HepG2 (cell line): ENCODE data around the gene ABTB2. TPM values are rescaled to one million over a fixed set of nuclear protein-coding genes. Genes with fewer than 3 reads are reported as not detected.

Source experiments
- AKAP8 ChIP-seq: sonication (generic); formaldehyde crosslinking; IDR thresholded peaks from 2 replicates; pipeline ENCODE4 v1.5.1; 2020; ENCODE audit warnings: mild to moderate bottlenecking, missing genetic modification reagents
- CENPBD1 ChIP-seq: sonication (generic); formaldehyde crosslinking; IDR thresholded peaks from 2 replicates; pipeline ENCODE4 v1.8.0; 2022; ENCODE audit warnings: missing genetic modification reagents, low read depth, mild to moderate bottlenecking, borderline replicate concordance
- EED ChIP-seq: sonication (generic); formaldehyde crosslinking; IDR thresholded peaks from 2 replicates; pipeline ENCODE4 v1.5.0; 2020; ENCODE audit warnings: mild to moderate bottlenecking, missing genetic modification reagents
- FOXK1 ChIP-seq: sonication (generic); formaldehyde crosslinking; IDR thresholded peaks from 2 replicates; pipeline ENCODE4 v1.4.0; 2020; ENCODE audit warnings: low read depth, missing genetic modification reagents, borderline replicate concordance
- IKZF5 ChIP-seq: IDR thresholded peaks from 2 replicates; pipeline ENCODE4 v1.6.1; 2018; ENCODE audit warnings: missing genetic modification reagents, mild to moderate bottlenecking, missing compliant biosample characterization
- KLF12 ChIP-seq: sonication (generic); formaldehyde crosslinking; IDR thresholded peaks from 2 replicates; pipeline ENCODE4 v1.4.0; 2020; ENCODE audit warnings: missing genetic modification reagents, borderline replicate concordance
- NR0B2 ChIP-seq: sonication (generic); formaldehyde crosslinking; IDR thresholded peaks from 2 replicates; pipeline ENCODE4 v1.4.0; 2020; ENCODE audit warnings: mild to moderate bottlenecking, missing genetic modification reagents
- RBAK ChIP-seq: sonication (generic); formaldehyde crosslinking; IDR thresholded peaks from 2 replicates; pipeline ENCODE4 v1.5.1; 2020; ENCODE audit warnings: mild to moderate bottlenecking, missing genetic modification reagents
- SKI ChIP-seq: fragments of 450-650 bp; IDR thresholded peaks from one replicate; pipeline ENCODE4 v1.6.1; 2018; ENCODE audit warnings: mild to moderate bottlenecking; ENCODE audit not compliant: partially characterized antibody
- SKIL ChIP-seq: sonication (generic); formaldehyde crosslinking; IDR thresholded peaks from 2 replicates; pipeline ENCODE4 v1.8.0; 2022; ENCODE audit warnings: missing genetic modification reagents, mild to moderate bottlenecking, moderate library complexity, borderline replicate concordance
- SNAPC5 ChIP-seq: sonication (generic); formaldehyde crosslinking; IDR thresholded peaks from 2 replicates; pipeline ENCODE4 v1.8.1; 2023; ENCODE audit warnings: mild to moderate bottlenecking, missing genetic modification reagents, borderline replicate concordance
- TEAD3 ChIP-seq: optimal IDR thresholded peaks from 2 replicates; pipeline ENCODE3; 2016; ENCODE audit warnings: borderline replicate concordance
- ZBTB33 ChIP-seq: sonication (generic); formaldehyde crosslinking; IDR thresholded peaks from 2 replicates; pipeline ENCODE4 v1.4.0; 2020; ENCODE audit warnings: missing genetic modification reagents
- ZNF280B ChIP-seq: sonication (generic); formaldehyde crosslinking; IDR thresholded peaks from 2 replicates; pipeline ENCODE4 v1.5.0; 2020; ENCODE audit warnings: missing genetic modification reagents, mild to moderate bottlenecking, borderline replicate concordance
- ZNF383 ChIP-seq: sonication (generic); formaldehyde crosslinking; IDR thresholded peaks from 2 replicates; pipeline ENCODE4 v1.4.0; 2020; ENCODE audit warnings: missing genetic modification reagents, mild to moderate bottlenecking, borderline replicate concordance
- ZNF709 ChIP-seq: sonication (generic); formaldehyde crosslinking; IDR thresholded peaks from 2 replicates; pipeline ENCODE4 v1.5.0; 2020; ENCODE audit warnings: mild to moderate bottlenecking, missing genetic modification reagents
- ZNF850 ChIP-seq: sonication (generic); formaldehyde crosslinking; conservative IDR thresholded peaks from 2 replicates; pipeline ENCODE4 v1.9.0; 2021; ENCODE audit warnings: mild to moderate bottlenecking, missing genetic modification reagents
- polyA plus RNA-seq, 8 experiments: library from polyadenylated mRNA; depleted of rRNA in 3 of 8; stranded (reverse) in 7 of 8; unstranded in 1 of 8; fragments of >200 nt; fragmentation: Illumina TruSeq in 4 of 8; extraction: Trizol in 4 of 8; gene quantifications; 2 replicates each; pipeline versions ENCODE4 v1.2.1 to v1.2.3, GENCODE V29; 2011 to 2016; ENCODE audit warnings: low read depth in 4 of 8, missing spikeins in 1 of 8, mixed read lengths in 1 of 8; ENCODE audit not compliant: insufficient read depth in 1 of 8
- total RNA-seq, 5 experiments: library from RNA; depleted of rRNA; stranded (reverse); fragments of >200 nt; fragmentation: Illumina TruSeq; extraction: Trizol; gene quantifications; 2 replicates each; pipeline ENCODE4 v1.2.3, GENCODE V29; 2016; ENCODE audit warnings: low read depth in 1 of 5
- TF ChIP-seq, protein P1 (sequence below): sonication (generic); formaldehyde crosslinking; IDR thresholded peaks from 2 replicates; pipeline ENCODE4 v1.8.0; 2022; ENCODE audit warnings: missing genetic modification reagents, mild to moderate bottlenecking, borderline replicate concordance
- TF ChIP-seq, protein P2 (sequence below): sonication (generic); formaldehyde crosslinking; IDR thresholded peaks from 2 replicates; pipeline ENCODE4 v1.4.0; 2020; ENCODE audit warnings: mild to moderate bottlenecking, missing genetic modification reagents

ABTB2 gene
- total and polyA plus RNA-seq, 2 of the 13 experiments (the other 11 are each of a cell fraction or from before 2014, with no cell fraction given) = 5.1 to 15.4 TPM

DNA sequence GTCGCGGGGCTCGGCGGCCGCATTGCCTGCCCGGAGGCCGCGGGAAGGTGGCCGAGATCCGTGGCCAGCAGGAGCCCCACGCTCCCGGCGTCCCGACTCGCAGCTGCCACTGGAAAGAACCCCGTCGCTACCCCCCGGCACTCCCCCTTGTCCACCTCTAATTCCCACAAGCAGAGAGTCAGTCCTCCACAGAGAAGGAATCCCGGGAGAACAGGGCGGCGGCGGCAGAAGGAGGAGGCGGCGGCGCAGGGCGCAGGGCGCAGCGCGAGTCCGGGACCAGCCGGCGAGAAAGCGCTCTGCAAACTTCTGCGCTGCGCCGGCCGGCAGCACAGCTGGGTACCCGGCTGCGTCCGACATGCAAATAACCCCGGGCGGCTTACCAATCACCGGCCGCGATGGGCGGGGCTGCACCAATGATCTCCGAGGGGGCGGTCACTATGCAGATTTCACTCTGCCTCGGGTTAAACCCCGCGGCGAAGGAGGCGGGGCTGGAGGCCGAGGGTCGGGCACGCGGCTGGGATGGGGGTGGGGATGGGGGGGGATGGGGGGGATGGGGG lies at the start of gene ABTB2 (continued):
- 0 out of 2 replicates have a peak, but pooled peaks have one; percentile 65 for TF ChIP-seq SNAPC5 (CRISPR knock-in tag)
- TF ChIP-seq SKIL (CRISPR knock-in tag) = peak; percentile 46; the same call in 1 of the 2 replicates
- 0 out of 2 replicates have a peak, but pooled peaks have one; percentile 11 for TF ChIP-seq ZNF850 (CRISPR knock-in tag)
- peak; percentile 38; the same call in 1 of the 2 replicates for TF ChIP-seq FOXK1 (CRISPR knock-in tag)
- TF ChIP-seq EED (CRISPR knock-in tag) = no peak
- no peak for TF ChIP-seq NR0B2
- no peak for TF ChIP-seq ZNF383
- no peak for TF ChIP-seq TEAD3
- TF ChIP-seq, protein P1, sequence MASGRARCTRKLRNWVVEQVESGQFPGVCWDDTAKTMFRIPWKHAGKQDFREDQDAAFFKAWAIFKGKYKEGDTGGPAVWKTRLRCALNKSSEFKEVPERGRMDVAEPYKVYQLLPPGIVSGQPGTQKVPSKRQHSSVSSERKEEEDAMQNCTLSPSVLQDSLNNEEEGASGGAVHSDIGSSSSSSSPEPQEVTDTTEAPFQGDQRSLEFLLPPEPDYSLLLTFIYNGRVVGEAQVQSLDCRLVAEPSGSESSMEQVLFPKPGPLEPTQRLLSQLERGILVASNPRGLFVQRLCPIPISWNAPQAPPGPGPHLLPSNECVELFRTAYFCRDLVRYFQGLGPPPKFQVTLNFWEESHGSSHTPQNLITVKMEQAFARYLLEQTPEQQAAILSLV (CRISPR knock-in tag) = no peak
- TF ChIP-seq IKZF5 (CRISPR knock-in tag) = 0 out of 2 replicates have a peak, but pooled peaks have one; percentile 3
- TF ChIP-seq ZBTB33 (CRISPR knock-in tag) = no peak
- TF ChIP-seq AKAP8 (CRISPR knock-in tag) = no peak
- peak; percentile 31 for TF ChIP-seq SKI
- no peak for TF ChIP-seq CENPBD1 (CRISPR knock-in tag)
- no peak for TF ChIP-seq RBAK (CRISPR knock-in tag)
- TF ChIP-seq, protein P2, sequence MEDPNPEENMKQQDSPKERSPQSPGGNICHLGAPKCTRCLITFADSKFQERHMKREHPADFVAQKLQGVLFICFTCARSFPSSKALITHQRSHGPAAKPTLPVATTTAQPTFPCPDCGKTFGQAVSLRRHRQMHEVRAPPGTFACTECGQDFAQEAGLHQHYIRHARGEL (CRISPR knock-in tag) = 0 out of 2 replicates have a peak, but pooled peaks have one; percentile 58
- no peak for TF ChIP-seq ZNF709 (CRISPR knock-in tag)
- TF ChIP-seq ZNF280B (CRISPR knock-in tag) = no peak
- no peak for TF ChIP-seq KLF12
